Endodermal cell (in vitro differentiated cells): ENCODE measurements around the gene BTBD8. TPM values are rescaled to one million over a fixed set of nuclear protein-coding genes. Genes with fewer than 3 reads are reported as not detected.
"Not testable (repeated sequence)": the region's sequence is repeated elsewhere in the genome, so short reads cannot be mapped to it uniquely, and the experiment has no call there.

ENCODE experiments used
- DNase-seq: peaks from one replicate; pipeline ENCODE4 v3.0.0-alpha.2; 2017
- H3K27ac ChIP-seq: 2 replicates; pipeline ENCODE4 v1.5.1; 2013; ENCODE audit warnings: mild to moderate bottlenecking, low read depth, low read length, moderate library complexity
- H3K27me3 ChIP-seq: 2 replicates; pipeline ENCODE4 v1.6.1; 2013; ENCODE audit warnings: mild to moderate bottlenecking, low read length, moderate library complexity; ENCODE audit not compliant: insufficient read depth, control insufficient read depth, poor library complexity, severe bottlenecking
- H3K36me3 ChIP-seq: 2 replicates; pipeline ENCODE4 v1.7.0; 2013; ENCODE audit warnings: mild to moderate bottlenecking, low read length, moderate library complexity; ENCODE audit not compliant: control insufficient read depth, insufficient read depth
- H3K4me1 ChIP-seq: one replicate; pipeline ENCODE4 v1.7.0; 2013; ENCODE audit warnings: low read length; ENCODE audit not compliant: control insufficient read depth, insufficient read depth
- H3K4me3 ChIP-seq: 2 replicates; pipeline ENCODE4 v1.5.1; 2013; ENCODE audit warnings: mild to moderate bottlenecking, low read length, moderate library complexity
- H3K9ac ChIP-seq: 2 replicates; pipeline ENCODE4 v1.6.1; 2013; ENCODE audit warnings: mild to moderate bottlenecking, low read length, moderate library complexity; ENCODE audit not compliant: poor library complexity, severe bottlenecking; ENCODE audit errors: extremely low read depth
- H3K9me3 ChIP-seq: 2 replicates; pipeline ENCODE4 v1.6.1; 2013; ENCODE audit warnings: mild to moderate bottlenecking, low read length, moderate library complexity; ENCODE audit not compliant: control insufficient read depth
- H3K27ac Mint-ChIP-seq: 2 replicates; pipeline ENCODE4 v1.8.0; 2020; ENCODE audit warnings: mixed read lengths
- H3K27me3 Mint-ChIP-seq: 2 replicates; pipeline ENCODE4 v1.8.0; 2021; ENCODE audit warnings: mild to moderate bottlenecking, mixed read lengths; ENCODE audit not compliant: insufficient read depth
- H3K36me3 Mint-ChIP-seq: 2 replicates; pipeline ENCODE4 v1.8.0; 2020; ENCODE audit warnings: low read depth, mixed read lengths
- H3K4me1 Mint-ChIP-seq: 2 replicates; pipeline ENCODE4 v1.8.0; 2020; ENCODE audit warnings: mixed read lengths
- H3K4me3 Mint-ChIP-seq: 2 replicates; pipeline ENCODE4 v1.8.0; 2020; ENCODE audit warnings: mild to moderate bottlenecking, moderate library complexity, mixed read lengths
- H3K9me3 Mint-ChIP-seq: 2 replicates; pipeline ENCODE4 v1.8.0; 2020; ENCODE audit warnings: mild to moderate bottlenecking, mixed read lengths
- WGBS, 2 experiments: methylation state at CpG; one replicate each; pipeline versions ENCODE4 v1.1.5 to v1.1.7; 2013; ENCODE audit warnings: missing lambda C conversion rate in 2 of 2, mixed read lengths in 1 of 2; ENCODE audit not compliant: insufficient coverage in 1 of 2, insufficient read length in 1 of 2; 5-methylcytosine and 5-hydroxymethylcytosine counted together
- total RNA-seq, 2 donors: library from RNA; stranded (reverse); fragmentation: NEBNext Ultra II Directional in 1 of 2; extraction: Animal tissue kit (Norgen Biotek cat#: 25700) in 1 of 2; gene quantifications; 2 replicates in 1 of 2; 3 replicates in 1 of 2; pipeline ENCODE4 v1.2.1, GENCODE V29; 2021
- TF ChIP-seq, protein P1 (sequence below): fragments of 200-600 bp; sonication (generic); conservative IDR thresholded peaks from 2 replicates; pipeline ENCODE4 v1.5.0; 2021; ENCODE audit warnings: antibody characterized with exemption, mild to moderate bottlenecking

BTBD8 gene
- total RNA-seq, 2 donors from 2014 or later = 6.8 to 8.1 TPM

GRCh38 chr1:92075311-92075710, 4.8 kb upstream of the BTBD8 start, which contains the start of gene SETSIP:
SETSIP (minus strand) TSS chr1:92075411; CDS start chr1:92075411, 0 bp downstream.
- H3K36me3 ChIP-seq = no peaks in the 10 kb centered on the region
- H3K9me3 ChIP-seq = no peaks in the 10 kb centered on the region
- TF ChIP-seq, protein P1, sequence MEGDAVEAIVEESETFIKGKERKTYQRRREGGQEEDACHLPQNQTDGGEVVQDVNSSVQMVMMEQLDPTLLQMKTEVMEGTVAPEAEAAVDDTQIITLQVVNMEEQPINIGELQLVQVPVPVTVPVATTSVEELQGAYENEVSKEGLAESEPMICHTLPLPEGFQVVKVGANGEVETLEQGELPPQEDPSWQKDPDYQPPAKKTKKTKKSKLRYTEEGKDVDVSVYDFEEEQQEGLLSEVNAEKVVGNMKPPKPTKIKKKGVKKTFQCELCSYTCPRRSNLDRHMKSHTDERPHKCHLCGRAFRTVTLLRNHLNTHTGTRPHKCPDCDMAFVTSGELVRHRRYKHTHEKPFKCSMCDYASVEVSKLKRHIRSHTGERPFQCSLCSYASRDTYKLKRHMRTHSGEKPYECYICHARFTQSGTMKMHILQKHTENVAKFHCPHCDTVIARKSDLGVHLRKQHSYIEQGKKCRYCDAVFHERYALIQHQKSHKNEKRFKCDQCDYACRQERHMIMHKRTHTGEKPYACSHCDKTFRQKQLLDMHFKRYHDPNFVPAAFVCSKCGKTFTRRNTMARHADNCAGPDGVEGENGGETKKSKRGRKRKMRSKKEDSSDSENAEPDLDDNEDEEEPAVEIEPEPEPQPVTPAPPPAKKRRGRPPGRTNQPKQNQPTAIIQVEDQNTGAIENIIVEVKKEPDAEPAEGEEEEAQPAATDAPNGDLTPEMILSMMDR = no peak
- no peak within 1 kb of the TSS for H3K9ac ChIP-seq
- Mint-ChIP-seq H3K27me3 (no peaks in the 10 kb centered on the region), H3K27ac (no peak within 1 kb of the TSS), H3K4me3 (no peak within 1 kb of the TSS), H3K4me1 (peaks cover 4% of the 10 kb centered on the region), H3K36me3 (no peaks in the 10 kb centered on the region), H3K9me3 (no peaks in the 10 kb centered on the region)
- H3K27me3 ChIP-seq = no peaks in the 10 kb centered on the region
- H3K27ac ChIP-seq = no peak within 1 kb of the TSS
- no peak within 1 kb of the TSS for H3K4me3 ChIP-seq
- no peaks in the 10 kb centered on the region for H3K4me1 ChIP-seq
- 79 to 90% methylated on average over 2 to 3 of the region's 3 CpGs for WGBS, 2 experiments
- no peak for DNase-seq

GRCh38 chr1:92076363-92076762, 3.8 kb upstream of the BTBD8 start:
- no peak overlapping the region for H3K4me3 ChIP-seq
- H3K36me3 Mint-ChIP-seq = no peaks in the 10 kb centered on the region
- no peaks in the 10 kb centered on the region for H3K4me1 Mint-ChIP-seq
- no peaks in the 10 kb centered on the region for H3K27me3 Mint-ChIP-seq
- no peak overlapping the region for H3K27ac Mint-ChIP-seq
- H3K4me3 Mint-ChIP-seq = no peak overlapping the region
- no peak for DNase-seq
- TF ChIP-seq, protein P1 = no peak
- no peak overlapping the region for H3K27ac ChIP-seq
- 86 to 97% methylated on average over 2 to 5 of the region's 5 CpGs for WGBS, 2 experiments
- H3K4me1 ChIP-seq = no peaks in the 10 kb centered on the region
- H3K9me3 Mint-ChIP-seq = no peaks in the 10 kb centered on the region
- no peak overlapping the region for H3K9ac ChIP-seq
- H3K9me3 ChIP-seq = no peaks in the 10 kb centered on the region
- H3K27me3 ChIP-seq = no peaks in the 10 kb centered on the region
- H3K36me3 ChIP-seq = no peaks in the 10 kb centered on the region

DNA sequence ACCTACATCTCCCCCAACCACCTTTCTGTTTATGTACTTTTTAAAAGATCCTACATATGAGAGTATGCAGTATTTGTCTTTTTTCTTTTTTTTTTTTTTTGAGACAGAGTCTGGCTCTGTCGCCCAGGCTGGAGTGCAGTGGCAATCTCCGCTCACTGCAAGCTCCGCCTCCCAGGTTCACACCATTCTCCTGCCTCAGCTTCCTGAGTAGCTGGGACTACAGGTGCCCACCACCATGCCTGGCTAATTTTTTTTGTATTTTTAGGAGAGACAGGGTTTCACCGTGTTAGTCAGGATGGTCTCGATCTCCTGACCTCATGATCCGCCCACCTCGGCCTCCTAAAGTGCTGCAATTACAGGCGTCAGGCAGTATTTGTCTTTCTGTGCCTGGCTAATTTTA, 2.1 kb upstream of the BTBD8 start:
- H3K9ac ChIP-seq, H3K36me3 ChIP-seq, H3K27me3 Mint-ChIP-seq, H3K4me3 Mint-ChIP-seq, H3K4me1 ChIP-seq, H3K4me3 ChIP-seq, DNase-seq, H3K27ac ChIP-seq, H3K9me3 ChIP-seq, H3K27me3 ChIP-seq, H3K9me3 Mint-ChIP-seq, H3K36me3 Mint-ChIP-seq, H3K4me1 Mint-ChIP-seq, H3K27ac Mint-ChIP-seq: not testable (repeated sequence)
- WGBS, 2 experiments = 92 to 94% methylated on average over 5 to 8 of the region's 8 CpGs

DNA sequence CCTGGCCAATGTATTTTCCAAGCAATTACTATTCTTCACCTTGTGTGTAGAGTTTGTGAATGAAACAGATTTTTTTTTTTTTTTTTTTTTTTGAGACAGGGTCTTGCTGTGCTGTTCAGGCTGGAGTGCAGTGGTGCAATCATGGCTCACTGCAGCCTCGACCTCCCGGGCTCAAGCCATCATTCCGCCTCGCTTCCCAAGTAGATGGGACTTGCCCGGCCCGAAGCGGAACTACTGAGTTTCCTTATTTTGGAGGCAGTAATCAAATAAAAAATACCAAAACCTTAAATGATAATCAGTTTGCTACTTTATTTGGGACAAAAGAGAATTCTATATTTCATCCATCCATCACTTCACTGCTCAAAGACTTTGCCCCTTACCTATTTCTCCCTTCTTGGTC, 704 bp upstream of the BTBD8 start:
- Histone ChIP-seq H3K4me3 (peak overlapping the region; percentile 94), H3K4me1 (no peaks in the 10 kb centered on the region), H3K36me3 (no peaks in the 10 kb centered on the region), H3K9me3 (no peaks in the 10 kb centered on the region), H3K27ac (no peak overlapping the region), H3K9ac (no peak overlapping the region), H3K27me3 (no peaks in the 10 kb centered on the region)
- H3K4me3 Mint-ChIP-seq = peak overlapping the region; percentile 90
- WGBS, 2 experiments = 93% methylated on average over 7 of the region's 7 CpGs; no CpG with 5 or more reads in 1 of the 2 experiments
- no peak overlapping the region for H3K27ac Mint-ChIP-seq
- DNase-seq = no peak
- no peaks in the 10 kb centered on the region for H3K27me3 Mint-ChIP-seq
- H3K4me1 Mint-ChIP-seq = no peaks in the 10 kb centered on the region
- TF ChIP-seq, protein P1 = no peak
- peaks cover 11% of the 10 kb centered on the region for H3K36me3 Mint-ChIP-seq
- peaks cover 6% of the 10 kb centered on the region for H3K9me3 Mint-ChIP-seq
